Right lobe of liver (tissue), 4 donors: ENCODE results near the gene SHC2.

Experiments used
- POLR2A ChIP-seq: fragments of 450-650 bp; IDR thresholded peaks from one replicate; pipeline ENCODE4 v1.6.1; 2017; ENCODE audit warnings: antibody characterized with exemption, mild to moderate bottlenecking
- TF ChIP-seq, protein P1 (sequence below), 4 donors: fragments of 200-600 bp in 3 of 4; fragments of 450-650 bp in 1 of 4; IDR thresholded peaks; one replicate each; pipeline versions ENCODE4 v1.5.1 to v1.8.0; 2016 to 2022; ENCODE audit warnings: antibody characterized with exemption in 4 of 4, mild to moderate bottlenecking in 2 of 4
- donor health status: DM: no; HTN: no; CAD: no.
- donor health status: DM: no; HTN: no; CAD: no.
- donor health status: DM: no; HTN: yes; CAD: no.

DNA sequence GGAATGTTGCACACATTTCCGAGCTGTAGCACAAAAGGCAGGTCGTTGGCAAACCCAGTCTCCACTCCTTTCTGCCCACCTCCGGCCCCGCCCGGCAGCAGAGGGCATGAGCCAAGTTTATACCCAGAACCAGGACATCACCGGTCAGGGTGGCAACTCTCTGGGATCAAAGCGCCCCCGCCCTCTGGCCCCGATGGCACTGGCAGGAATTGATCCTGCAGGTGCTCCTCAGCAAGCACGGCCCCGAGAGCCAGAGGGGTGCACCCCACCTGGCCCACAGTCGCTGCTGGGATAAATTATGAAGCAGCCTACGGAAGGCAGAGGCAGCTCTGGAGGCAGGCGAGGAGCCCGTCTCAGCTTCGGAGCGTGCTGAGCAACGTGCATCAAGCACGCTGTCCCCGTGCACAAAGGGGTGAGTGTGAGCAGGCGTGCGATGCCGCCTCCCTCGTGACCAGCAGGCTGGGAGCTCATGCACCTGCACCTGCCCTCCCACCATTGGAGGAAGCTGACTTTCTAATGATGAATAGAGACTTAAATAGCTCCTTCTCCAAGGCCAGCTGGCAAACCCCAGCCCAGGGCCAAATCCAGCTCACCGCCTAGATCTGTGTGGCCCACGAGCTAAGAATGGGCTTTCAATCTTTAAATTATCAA lies 25.7 kb downstream of the SHC2 start:
- TF ChIP-seq, protein P1, sequence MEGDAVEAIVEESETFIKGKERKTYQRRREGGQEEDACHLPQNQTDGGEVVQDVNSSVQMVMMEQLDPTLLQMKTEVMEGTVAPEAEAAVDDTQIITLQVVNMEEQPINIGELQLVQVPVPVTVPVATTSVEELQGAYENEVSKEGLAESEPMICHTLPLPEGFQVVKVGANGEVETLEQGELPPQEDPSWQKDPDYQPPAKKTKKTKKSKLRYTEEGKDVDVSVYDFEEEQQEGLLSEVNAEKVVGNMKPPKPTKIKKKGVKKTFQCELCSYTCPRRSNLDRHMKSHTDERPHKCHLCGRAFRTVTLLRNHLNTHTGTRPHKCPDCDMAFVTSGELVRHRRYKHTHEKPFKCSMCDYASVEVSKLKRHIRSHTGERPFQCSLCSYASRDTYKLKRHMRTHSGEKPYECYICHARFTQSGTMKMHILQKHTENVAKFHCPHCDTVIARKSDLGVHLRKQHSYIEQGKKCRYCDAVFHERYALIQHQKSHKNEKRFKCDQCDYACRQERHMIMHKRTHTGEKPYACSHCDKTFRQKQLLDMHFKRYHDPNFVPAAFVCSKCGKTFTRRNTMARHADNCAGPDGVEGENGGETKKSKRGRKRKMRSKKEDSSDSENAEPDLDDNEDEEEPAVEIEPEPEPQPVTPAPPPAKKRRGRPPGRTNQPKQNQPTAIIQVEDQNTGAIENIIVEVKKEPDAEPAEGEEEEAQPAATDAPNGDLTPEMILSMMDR (IDR thresholded peaks at IDR 0.05), result no peak
- no peak for TF ChIP-seq POLR2A
